ENCODE results near the gene ANKRD31.
"Not testable (repeated sequence)": the region's sequence is repeated elsewhere in the genome, so short reads cannot be mapped to it uniquely, and the experiment has no call there.

Gene ANKRD31

DNA sequence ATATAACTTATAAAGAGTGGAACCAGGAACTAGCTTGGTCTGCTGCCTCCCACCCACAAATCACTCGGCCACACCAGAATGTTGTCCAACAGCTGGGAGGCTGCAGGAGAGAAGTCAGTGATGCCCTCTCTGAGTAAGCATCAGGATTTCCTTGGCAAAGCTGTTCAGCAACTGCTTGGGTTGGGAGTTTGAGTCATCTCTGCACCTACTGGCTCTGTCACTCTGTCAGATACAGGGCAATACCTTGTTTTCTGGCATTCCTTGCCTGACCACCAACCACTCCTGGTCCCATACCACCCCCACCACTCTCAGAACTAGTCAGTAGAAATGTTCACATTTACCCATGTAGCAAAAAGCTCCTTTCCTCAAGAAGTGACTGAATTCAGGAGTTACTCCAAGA, 147.5 kb downstream of the ANKRD31 start:
- DNase-seq, result no peak
- in situ Hi-C loops (cut with HindIII; ENCODE audit: low pct_ligation_motif_present, low sequenced_read_pairs), result no loop called here
- TF ChIP-seq, protein P1, sequence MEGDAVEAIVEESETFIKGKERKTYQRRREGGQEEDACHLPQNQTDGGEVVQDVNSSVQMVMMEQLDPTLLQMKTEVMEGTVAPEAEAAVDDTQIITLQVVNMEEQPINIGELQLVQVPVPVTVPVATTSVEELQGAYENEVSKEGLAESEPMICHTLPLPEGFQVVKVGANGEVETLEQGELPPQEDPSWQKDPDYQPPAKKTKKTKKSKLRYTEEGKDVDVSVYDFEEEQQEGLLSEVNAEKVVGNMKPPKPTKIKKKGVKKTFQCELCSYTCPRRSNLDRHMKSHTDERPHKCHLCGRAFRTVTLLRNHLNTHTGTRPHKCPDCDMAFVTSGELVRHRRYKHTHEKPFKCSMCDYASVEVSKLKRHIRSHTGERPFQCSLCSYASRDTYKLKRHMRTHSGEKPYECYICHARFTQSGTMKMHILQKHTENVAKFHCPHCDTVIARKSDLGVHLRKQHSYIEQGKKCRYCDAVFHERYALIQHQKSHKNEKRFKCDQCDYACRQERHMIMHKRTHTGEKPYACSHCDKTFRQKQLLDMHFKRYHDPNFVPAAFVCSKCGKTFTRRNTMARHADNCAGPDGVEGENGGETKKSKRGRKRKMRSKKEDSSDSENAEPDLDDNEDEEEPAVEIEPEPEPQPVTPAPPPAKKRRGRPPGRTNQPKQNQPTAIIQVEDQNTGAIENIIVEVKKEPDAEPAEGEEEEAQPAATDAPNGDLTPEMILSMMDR (IDR thresholded peaks at IDR 0.05; ENCODE audit: low read depth, low read length, missing control alignments), result no peak
- no peaks in the 10 kb centered on the region for H3K27me3 ChIP-seq (replicated peaks)
- no peak overlapping the region for H3K4me3 ChIP-seq (ENCODE audit: low read depth, low read length)
- H3K27ac ChIP-seq, result no peak overlapping the region
- H3K36me3 ChIP-seq (replicated peaks), result no peaks in the 10 kb centered on the region

- H3K27ac ChIP-seq, result no peak overlapping the region
- in situ Hi-C loops (cut with HindIII; ENCODE audit: low pct_ligation_motif_present, low sequenced_read_pairs), result no loop called here
- no peak overlapping the region for H3K4me3 ChIP-seq (ENCODE audit: low read depth, low read length)
- DNase-seq, result no peak
- TF ChIP-seq, protein P1 (IDR thresholded peaks at IDR 0.05; ENCODE audit: low read depth, low read length, missing control alignments), result no peak
- H3K36me3 ChIP-seq (replicated peaks), result no peaks in the 10 kb centered on the region
- no peaks in the 10 kb centered on the region for H3K27me3 ChIP-seq (replicated peaks)
Observed at GRCh38 chr5:75088648-75089047, 148.0 kb downstream of the ANKRD31 start.

DNA sequence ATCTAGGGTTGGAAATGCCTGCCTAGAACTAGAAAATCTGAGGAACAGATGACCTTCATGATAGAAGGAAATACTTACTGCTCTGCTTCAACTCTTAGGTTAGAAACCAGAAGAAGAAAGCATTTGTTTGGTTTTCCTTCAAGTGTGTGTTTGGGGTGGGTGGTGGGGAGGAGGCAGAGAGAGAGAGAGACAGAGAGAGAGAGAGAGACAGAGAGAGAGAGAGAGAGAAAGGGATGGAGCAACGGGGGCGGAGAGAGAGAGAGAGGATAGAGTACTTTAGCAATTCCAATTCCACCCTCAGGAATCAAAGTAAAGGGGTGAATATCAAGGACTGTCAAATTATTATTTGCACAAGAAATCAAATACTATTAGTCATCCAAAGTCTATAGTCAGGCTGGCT, 155.2 kb downstream of the ANKRD31 start:
- in situ Hi-C loops (cut with HindIII; ENCODE audit: low pct_ligation_motif_present, low sequenced_read_pairs), result no loop called here
- H3K36me3 ChIP-seq (replicated peaks), result no peaks in the 10 kb centered on the region
- no peak overlapping the region for H3K4me3 ChIP-seq (ENCODE audit: low read depth, low read length)
- H3K27ac ChIP-seq, result no peak overlapping the region
- TF ChIP-seq, protein P1 (IDR thresholded peaks at IDR 0.05; ENCODE audit: low read depth, low read length, missing control alignments), result no peak
- H3K27me3 ChIP-seq (replicated peaks), result no peaks in the 10 kb centered on the region
- DNase-seq, result no peak

DNA sequence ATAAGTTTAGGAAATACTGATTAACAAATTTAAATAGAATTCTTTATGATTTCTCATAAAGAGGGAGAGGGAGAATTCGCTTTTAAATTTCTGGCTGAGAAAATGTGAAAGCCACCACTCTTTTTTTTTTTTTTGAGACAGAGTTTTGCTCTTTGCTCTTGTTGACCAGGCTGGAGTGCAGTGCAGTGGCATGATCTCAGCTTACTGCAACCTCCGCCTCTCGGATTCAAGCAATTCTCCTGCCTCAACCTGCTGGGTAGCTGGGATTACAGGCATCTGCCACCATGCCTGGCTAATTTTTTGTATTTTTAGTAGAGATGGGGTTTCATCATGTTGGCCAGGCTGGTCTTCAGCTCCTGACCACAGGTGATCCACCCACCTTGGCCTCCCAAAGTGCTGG, 157.3 kb downstream of the ANKRD31 start:
- H3K36me3 ChIP-seq (replicated peaks); H3K27ac ChIP-seq; in situ Hi-C loops (cut with HindIII; ENCODE audit: low pct_ligation_motif_present, low sequenced_read_pairs); DNase-seq; H3K27me3 ChIP-seq (replicated peaks); H3K4me3 ChIP-seq (ENCODE audit: low read depth, low read length): not testable (repeated sequence)

DNA sequence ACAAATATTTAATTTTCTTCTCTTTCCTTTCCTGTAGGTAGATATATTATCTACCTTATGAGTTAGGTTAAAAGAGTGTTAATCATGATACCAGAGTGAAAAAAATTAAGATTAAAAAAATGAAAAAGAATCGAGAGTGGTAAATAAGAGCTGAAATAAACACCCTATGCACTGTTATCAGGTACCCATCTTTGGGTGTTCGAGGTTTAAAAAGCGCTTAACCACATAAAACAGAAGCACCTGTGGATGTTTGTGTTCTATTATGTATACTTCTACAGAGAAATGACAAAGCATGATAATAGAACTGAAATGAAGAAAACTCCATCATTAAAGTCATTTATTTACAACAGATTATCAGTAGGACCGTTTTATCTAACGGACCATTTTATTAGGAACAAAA, 158.7 kb downstream of the ANKRD31 start:
- in situ Hi-C loops (cut with HindIII; ENCODE audit: low pct_ligation_motif_present, low sequenced_read_pairs), result no loop called here
- no peak for DNase-seq
- H3K4me3 ChIP-seq (ENCODE audit: low read depth, low read length), result no peak overlapping the region
- H3K27ac ChIP-seq, result no peak overlapping the region
- H3K27me3 ChIP-seq (replicated peaks), result no peaks in the 10 kb centered on the region
- TF ChIP-seq, protein P1 (IDR thresholded peaks at IDR 0.05; ENCODE audit: low read depth, low read length, missing control alignments), result no peak
- H3K36me3 ChIP-seq (replicated peaks), result no peaks in the 10 kb centered on the region

DNA sequence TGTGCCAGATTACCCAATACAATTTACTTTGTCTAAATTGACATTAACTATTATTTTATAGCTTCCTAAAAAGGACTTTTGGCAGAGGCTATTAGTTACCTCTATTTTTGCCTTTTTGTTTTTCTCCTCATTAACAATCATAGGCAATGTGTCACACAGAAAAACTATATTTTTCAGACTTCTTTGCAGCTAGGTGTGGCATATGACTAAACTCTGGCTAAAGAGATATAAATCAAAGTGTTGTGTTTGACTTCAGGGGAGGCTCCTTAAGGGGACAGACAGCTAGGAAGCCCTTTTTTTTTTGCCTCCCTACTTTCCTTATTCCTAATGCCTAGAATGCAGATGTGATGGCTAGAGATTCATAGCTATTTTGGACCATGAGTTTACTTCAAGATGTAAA, 164.6 kb downstream of the ANKRD31 start:
- TF ChIP-seq, protein P1 (IDR thresholded peaks at IDR 0.05; ENCODE audit: low read depth, low read length, missing control alignments), result no peak
- H3K27me3 ChIP-seq (replicated peaks), result no peaks in the 10 kb centered on the region
- H3K4me3 ChIP-seq (ENCODE audit: low read depth, low read length), result no peak overlapping the region
- DNase-seq, result no peak
- no peaks in the 10 kb centered on the region for H3K36me3 ChIP-seq (replicated peaks)
- in situ Hi-C loops (cut with HindIII; ENCODE audit: low pct_ligation_motif_present, low sequenced_read_pairs), result no loop called here
- no peak overlapping the region for H3K27ac ChIP-seq
